NCI-H524 treated with DMSO at 0.1 percent for 48 hours (cell line): Measurements from ENCODE around the gene ATP13A2.
"Not testable (repeated sequence)": the region's sequence is repeated elsewhere in the genome, so short reads cannot be mapped to it uniquely, and the experiment has no call there.

Experiments used
- DNase-seq: peaks from one replicate; lab custom pipeline; 2025; lab: John Stamatoyannopoulos, UW

Gene ATP13A2

DNA sequence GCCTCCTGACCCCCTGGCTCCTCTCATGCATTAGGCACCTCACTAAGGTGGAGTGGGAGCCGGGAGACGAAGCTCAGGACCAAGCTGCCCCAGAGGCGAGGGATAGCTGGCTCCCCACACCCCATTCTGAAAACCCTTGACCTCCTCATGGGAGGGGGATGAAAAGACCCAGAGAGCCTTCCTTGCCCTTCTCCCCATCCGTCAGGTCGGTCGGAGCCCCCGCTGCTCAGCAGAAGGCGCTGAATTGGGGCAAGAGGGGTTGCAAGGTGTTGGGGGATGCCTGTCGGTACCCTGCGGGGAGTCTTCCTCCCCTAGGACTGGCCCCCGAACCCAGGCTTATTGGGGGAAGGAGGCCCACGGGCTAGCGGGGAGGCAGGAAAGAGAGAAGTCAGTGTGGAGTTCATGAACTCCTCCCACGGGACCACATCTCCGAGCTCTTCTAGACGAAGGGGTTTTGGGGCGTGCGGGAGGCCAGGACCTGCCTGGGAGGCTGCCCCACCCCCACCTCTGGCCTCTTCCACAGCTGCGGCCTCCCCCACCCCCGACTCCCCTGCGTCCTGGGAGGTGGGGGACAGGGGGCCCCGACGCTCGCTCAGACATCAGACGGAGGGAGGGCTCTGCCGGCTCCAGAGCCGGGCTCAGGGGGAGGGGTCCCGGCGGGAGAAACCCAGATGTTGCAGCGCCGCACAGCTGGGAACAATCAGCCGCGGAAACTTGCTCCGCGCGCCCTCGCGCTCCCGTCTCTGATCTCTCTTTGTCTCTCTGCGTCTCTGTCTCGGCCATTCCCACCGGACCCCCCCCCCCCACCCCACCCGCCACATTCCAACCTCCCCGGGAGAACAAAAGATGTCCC lies 32.0 kb downstream of the ATP13A2 start:
- DNase-seq, result no peak

DNA sequence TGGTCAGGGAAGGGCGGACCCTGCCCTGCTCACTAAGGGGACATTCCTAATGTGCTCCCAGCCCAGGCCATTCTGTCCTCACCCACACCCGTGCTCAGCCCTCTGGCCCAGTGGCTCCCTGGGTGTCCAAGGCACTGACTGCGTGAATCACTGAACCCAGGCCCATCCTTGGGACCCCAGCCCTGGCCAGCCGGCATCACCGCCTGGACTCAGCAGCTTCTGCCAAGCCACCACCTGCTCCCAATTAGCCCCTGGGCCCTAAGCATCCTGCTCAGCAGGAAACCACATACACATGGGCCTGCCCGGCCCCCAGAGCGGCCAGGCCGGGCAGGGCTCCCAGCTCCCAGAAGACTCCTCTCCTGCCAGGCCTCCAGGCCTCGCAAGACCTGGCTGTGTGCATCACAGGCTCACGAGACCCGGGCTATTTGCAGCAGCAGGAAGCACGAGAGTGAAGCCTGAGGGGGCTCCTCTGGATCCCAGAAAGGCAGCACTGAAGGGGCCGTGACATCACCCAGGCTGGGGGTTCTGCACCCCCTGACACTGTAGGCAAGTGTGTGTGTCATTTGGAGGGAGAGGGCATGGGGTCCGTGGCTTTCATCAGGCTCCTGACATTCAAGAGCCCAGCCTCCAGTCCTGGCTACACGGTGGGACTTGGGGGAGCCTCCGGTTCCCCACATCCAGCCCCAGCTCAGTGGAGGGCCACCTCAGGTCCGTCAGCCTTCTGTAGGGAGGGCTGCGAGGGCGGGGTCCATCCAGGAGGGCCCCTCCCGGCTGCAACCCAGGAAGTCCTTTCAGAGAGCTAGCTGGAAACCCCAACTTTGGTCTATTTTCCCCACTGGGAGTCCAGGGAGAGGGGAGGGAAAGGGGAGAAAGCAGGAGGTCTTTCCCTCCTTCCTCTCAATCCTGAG lies 32.9 kb downstream of the ATP13A2 start:
- DNase-seq, result no peak

DNA sequence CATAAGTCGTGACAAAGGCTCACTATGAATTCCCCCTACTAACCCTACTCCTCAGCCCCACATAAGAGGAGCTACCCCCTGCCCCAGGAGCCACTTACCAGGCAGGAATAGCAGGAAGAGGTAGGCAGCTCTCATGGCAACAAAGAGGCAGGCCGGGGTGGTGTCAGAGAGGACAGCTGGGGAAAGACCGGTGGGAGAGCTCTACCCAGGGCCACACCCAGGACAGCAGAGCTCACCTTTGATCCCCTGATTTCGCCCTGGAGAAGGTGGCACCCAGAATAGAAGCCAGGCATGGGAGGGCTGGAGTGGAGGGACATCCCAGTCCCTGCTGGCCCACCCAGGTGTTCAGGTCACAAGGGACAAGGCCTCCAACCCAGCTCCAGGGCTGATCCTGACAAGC lies 33.6 kb downstream of the ATP13A2 start:
- no peak for DNase-seq

DNA sequence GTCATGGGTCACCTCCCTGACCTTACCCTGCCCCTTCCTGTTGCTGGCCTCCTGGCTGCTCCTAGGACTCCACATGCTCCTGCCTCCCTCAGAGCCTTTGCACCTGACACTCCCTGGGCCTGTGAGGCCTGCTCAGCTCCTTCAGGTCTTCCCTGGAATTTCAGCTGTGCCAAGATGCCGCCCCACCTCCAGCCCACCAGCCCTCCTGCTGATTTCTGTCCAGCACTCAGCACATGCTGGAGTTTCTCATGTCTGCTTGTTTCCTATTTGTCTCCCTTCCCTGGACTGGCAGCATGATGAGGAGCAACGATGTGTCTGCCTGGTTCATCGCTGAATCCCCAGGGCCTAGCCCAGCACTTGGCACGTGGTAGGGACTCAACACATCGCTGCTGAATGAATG lies 34.4 kb downstream of the ATP13A2 start:
- no peak for DNase-seq

DNA sequence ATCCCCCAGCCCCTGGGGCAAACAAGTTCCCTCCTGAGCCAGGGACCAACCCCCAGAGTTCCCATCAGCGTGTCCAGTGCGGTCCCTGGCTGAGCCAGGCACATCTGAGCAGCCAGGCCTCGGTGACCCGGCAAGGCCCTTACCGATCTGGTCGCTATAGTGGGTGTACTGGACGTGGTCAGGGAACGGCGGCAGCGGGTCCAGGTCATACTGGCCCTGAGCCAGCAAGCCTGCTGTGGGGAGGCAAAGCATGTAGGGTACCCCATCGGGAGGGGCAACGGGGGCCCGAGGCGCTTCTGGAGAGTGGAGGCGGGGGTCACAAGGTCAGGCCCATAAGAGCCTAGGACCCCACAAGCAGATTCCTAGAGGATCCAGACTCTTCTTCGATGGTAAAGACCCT lies 34.8 kb downstream of the ATP13A2 start:
- DNase-seq, result no peak

DNA sequence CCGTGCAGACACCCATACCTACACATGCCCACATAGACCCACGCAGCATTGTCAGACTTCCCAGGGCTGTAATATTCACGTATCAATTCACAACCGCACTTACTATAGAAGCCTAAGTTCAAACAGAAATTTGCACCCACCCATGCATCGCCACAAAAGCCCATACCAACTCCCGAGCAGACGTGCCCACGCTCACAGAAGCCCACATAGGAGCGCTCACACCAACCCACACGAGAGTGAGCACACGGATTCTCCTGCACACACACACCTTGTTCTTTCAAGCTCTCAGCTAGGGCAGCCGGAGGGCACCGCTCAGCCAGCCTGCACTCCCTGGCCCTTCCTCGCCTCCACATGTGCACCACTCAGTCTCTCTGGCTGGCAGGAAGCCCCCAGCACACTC lies 35.9 kb downstream of the ATP13A2 start:
- DNase-seq, result no peak

DNA sequence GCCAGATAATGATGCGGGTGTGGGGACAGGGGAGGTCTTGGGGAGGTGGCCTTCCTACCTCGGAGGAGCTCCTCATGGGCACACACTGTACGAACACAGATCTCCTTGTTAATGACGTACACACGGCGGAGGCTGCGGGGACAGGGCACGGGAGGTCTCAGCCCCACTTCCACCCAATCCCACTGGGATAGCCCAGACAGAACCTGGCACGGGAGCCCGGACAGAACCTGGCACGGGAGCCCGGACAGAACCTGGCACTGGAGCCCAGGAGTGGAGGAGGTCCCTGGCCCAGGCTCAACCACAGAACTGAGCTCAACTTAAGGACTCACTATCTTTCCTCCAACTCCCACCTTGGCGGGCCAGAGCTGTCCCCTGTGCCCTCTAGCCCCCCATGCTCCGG lies 36.5 kb downstream of the ATP13A2 start:
- DNase-seq, result no peak

DNA sequence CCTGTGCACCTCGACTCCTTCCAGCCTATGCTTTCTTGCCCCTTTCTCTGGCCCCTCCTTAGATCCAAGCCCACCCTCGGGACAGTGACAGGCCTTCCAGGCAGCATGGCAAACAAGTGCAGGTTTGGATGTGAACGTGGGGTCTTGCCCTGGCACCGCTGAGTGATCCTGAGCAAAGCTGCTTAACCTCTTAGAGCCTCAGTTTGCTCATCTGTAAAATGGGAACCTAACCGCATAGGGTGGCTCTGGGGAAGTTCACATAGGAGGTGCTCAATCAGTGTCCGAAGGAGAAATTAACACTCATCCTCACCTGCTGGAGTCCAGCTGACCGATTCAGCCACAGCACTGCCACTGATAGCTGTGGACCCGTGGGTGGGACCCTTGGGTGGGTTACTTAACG lies 38.5 kb downstream of the ATP13A2 start:
- no peak for DNase-seq

DNA sequence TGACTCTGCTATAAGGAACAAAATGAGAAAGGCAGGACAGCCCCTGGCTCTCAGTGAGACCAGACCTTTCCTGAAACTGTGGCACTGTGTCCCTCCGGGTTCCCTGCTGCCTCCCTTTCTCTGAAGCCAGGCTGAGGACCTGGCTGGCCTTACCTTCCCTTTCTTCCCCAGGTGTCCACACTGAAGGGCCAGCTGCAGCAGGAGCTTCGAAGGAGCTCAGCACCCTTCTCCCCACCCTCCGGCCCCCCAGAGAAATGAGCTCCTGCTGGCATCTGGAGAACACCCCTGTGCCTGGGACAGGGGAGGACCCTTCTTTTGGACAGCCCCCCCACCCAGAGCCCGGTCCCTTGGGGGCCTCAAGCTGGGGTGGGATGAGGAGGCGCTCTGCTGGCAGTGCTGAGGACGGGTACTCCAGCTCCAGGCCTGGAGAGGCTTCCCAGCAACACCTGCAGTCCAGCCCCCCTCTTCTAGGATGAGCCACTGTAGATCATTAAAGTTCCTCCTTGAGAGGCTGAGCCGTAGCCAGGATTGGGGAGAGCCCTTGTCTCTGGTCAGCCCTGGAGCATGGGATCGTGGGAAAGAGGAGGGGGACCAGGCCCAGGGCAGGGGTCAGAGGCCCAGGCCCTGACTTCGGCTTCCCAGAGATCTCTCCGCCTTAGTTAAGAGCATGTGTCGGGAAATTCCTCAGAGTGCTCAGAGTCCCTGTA lies 39.4 kb downstream of the ATP13A2 start:
- DNase-seq, result no peak

DNA sequence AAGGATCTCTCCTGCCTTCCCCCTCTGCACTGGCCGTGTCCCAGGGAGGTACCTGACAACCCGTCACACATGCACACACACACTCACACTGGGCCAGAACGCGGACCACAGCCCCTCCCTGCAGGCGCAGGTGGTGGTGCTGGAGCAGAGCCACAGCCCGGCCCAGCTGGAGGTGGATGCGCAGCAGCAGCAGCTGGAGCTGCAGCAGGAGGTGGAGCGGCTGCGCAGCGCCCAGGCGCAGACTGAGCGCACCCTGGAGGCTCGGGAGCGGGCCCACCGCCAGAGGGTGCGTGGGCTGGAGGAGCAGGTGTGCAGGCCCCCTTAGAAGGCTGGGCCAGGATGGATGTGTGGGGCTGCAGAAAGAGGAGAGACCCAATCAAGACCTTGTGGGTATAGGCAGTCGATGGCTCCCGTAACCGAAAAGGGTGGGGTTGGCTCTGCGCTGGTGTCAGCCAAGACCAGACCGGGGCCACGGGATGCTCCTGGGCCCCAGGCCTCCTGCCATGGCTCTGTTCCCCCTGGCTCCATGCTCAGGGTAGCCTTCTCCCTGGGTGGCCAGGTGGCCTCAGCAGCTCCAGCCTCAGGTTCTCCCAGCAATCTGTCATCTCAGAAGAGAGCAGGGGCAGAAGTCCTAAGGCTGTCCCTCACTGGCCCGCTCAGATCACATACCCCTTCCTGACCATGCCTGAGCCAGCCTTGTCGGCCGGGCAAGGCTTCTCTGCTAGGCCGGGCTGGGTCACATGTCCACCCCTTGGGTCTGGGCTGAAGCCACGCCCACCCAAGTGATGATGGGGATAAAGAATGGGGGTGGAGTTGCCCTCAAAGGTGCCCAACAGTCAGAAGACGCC lies 40.2 kb downstream of the ATP13A2 start:
- no peak for DNase-seq

DNA sequence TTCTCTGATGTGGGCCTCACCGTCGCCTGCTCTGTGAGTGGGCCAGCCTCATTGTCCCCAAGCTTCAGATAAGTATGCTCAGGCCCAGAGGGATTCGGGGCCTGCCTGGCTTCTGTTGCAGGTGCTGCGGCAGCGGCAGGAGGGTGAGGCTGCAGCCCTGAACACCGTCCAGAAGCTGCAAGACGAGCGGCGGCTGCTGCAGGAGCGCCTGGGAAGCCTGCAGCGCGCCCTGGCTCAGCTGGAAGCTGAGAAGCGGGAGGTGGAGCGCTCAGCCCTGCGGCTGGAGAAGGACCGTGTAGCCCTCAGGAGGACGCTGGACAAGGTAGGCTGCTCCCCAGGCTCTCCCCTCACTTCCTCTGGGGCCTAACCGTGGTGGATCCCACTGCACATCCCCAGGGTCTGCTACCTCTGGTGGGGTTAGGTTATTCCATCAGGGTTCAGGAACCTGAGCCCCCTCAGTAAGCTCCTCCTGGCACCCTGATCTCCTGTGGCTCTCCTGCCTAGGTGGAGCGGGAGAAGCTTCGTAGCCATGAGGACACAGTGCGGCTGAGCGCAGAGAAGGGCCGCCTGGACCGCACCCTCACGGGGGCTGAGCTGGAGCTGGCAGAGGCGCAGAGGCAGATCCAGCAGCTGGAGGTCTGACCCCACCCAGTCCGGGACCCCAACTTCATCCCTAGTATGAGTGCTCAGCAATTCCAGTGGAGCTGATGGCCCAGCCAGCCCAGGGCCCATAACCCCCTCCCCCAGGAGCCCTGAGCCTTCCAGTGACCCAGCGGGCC lies 41.4 kb downstream of the ATP13A2 start:
- no peak for DNase-seq

DNA sequence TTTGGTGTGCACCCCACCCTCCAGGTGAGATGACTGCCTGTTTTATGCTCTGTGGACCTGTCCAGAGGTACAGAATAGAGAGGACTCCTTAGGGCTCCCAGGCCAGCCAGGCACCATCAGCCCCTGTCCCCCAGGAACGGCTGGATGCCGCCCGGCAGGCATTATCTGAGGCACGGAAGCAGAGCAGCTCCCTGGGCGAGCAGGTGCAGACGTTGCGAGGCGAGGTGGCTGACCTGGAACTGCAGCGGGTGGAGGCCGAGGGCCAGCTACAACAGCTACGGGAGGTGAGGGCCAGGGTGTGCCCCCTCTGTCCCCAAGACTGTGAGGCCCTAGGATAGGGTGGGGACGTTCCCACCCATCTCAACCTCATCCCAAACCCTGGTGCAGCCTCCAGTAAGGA lies 42.1 kb downstream of the ATP13A2 start:
- no peak for DNase-seq

DNA sequence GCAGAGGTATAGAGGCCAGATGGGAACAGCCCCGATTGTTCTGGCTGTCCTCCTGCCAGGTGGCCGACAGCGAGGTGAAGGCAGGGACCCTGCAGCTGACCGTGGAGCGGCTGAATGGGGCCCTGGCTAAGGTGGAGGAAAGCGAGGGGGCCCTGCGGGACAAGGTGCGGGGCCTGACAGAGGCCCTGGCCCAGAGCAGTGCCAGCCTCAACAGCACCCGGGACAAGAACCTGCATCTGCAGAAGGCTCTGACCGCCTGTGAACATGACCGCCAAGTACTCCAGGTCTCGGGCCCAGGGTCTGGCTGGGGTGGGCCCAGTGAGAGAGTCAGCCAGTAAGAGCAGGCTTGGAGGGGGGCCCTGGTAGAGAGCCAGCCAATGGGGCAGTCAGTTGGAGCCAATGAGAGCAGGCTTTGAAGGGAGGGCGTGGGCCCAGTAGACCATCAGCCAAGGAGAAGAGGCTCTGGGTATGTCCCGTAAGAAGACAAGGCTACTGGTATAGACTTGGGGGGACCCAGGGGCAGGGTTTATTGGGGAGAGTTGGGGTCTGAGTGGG lies 42.6 kb downstream of the ATP13A2 start:
- DNase-seq, result no peak

DNA sequence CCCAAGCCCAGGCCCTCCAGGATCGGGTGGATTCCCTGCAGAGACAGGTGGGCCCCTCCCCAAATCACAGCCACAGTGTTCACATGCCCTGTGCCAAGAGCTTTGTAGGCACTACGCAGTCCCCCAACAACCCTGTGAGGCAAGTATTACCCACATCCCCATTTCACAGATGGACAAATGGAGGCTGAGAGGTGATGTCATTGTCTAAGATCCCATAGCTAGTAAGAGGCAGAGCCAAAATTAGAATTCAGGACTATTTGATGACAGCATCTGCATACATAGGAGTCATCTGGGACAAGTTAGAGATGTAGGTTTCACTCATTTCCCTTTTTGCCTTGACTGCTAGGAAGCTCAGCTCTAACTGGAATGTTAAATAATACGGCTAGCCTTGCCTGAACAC lies 43.4 kb downstream of the ATP13A2 start:
- DNase-seq, result no peak

DNA sequence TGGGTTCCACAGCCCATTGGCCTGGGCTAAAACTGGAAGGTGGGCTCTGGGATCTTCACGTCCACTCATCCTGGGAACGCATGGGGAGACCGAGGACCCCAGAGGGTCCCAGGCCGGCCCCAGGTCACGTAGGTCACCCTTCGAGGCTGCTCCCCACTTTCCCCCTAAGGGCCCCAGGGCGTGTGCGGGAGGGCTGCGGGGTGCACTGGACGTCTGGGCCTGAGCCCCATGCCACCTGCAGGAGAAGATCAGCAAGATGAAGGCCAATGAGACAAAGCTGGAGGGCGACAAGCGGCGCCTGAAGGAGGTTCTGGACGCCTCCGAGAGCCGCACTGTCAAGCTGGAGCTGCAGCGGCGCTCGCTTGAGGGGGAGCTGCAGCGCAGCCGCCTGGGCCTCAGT lies 43.8 kb downstream of the ATP13A2 start:
- DNase-seq, result no peak

DNA sequence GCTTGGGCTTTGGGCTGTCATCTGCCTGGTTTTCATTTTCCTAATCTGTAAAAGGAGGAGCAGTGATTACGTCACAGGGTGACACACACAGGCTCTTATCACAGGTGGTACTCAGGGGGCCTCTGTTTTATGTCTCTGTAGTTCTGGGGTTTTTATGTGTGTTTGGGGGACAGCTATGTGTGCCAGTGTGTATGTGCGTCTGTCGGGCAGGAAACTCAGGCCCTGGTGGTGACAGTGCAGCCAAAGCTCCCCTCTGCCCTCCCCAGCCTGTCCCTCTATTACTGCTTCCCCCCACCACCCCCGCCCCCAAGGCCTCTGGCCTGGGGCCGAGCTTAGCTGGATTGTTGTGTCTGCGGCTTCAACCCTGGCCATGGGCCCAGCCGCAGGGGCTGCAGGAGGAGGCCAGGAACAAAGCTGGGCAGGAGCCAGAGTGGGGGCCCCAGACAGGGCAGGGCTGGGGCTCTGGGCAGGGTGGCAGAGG lies 44.6 kb downstream of the ATP13A2 start:
- DNase-seq, result no peak

DNA sequence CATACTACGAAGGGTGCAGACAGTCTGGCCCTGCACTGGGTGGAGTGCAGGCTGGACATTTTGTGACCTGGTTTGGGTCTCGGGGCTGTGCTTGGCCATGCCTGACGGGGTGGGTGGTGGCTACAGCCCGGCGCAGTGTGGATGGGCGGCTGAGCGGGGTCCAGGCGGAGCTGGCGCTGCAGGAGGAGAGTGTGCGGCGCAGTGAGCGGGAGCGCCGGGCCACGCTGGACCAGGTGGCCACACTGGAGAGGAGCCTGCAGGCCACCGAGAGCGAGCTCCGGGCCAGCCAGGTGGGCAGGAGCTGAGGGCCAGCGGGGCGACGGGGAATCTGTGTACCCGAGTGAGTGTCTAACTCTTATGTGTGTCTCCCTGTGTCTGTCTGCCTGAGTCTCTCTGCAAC lies 45.4 kb downstream of the ATP13A2 start:
- no peak for DNase-seq

DNA sequence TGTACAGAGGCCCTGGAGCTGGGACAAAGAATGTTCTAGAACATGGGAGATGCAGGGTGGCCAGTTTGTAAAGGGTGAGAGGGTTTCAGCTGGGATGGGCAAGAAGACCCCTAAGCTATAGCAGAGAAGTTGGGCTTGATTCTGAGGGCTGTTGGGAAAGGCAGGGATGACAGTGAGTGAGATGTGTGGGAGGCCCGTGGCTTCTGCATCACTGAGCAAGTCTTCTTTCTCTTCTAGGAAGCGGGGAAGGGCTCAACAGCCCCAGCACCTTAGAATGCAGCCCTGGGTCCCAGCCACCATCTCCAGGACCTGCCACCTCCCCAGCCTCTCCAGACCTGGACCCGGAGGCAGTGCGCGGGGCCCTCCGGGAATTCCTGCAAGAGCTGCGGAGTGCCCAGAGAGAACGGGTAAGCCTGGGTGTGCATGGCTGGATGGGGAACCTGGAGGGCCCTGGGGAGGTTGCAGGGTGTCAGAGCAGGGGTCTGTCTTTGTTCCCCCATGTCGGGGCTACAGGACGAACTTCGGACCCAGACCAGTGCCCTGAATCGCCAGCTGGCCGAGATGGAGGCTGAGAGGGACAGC lies 46.2 kb downstream of the ATP13A2 start:
- no peak for DNase-seq

DNA sequence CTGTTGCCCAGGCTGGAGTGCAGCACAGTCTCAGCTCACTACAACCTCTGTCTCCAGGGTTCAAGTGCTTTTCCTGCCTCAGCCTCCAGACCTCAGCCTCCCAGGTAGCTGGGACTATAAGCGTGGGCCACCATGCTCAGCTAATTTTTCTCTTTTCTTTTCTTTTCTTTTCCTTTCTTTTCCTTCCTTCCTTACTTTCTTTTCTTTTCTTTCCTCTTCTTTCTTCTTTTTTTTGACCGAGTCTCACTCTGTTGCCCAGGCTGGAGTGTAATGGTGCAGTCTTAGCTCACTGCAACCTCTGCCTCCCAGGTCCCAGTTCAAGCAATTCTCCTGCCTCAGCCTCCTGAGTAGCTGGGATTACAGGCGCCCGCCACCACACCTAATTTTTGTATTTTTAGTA lies 47.6 kb downstream of the ATP13A2 start:
- not testable (repeated sequence) for DNase-seq
